Pancreas (tissue), 10 donors: ENCODE results near the gene RHBDL3. TPM values are rescaled to one million over a fixed set of nuclear protein-coding genes. Genes with fewer than 3 reads are reported as not detected.

Experiments
- ATAC-seq, 4 donors: fragments of 200-7000 bp; cut with Tn5 transposase; one replicate each; pipeline versions ENCODE4 v1.8.0 to v1.9.1; 2020; ENCODE audit warnings: mild to moderate bottlenecking in 4 of 4, moderate library complexity in 4 of 4
- DNase-seq, 6 donors: peaks; one replicate each; pipeline ENCODE4 v3.0.0-alpha.2; 2020
- FAIRE-seq: peaks from 2 replicates; lab custom pipeline; 2012; peaks lifted over from hg19 to GRCh38; lab: Jason Lieb, UNC
- H3K27ac ChIP-seq, 4 donors: fragments of 200-600 bp; sonication (generic); 1 replicate in 3 of 4; 2 replicates in 1 of 4; pipeline versions ENCODE4 v1.5.0 to v1.8.0; 2020
- H3K27me3 ChIP-seq, 4 donors: fragments of 200-600 bp; one replicate each; pipeline ENCODE4 v1.8.0; 2021
- H3K36me3 ChIP-seq, 3 donors: fragments of 200-600 bp; sonication (generic) in 1 of 3; one replicate each; pipeline versions ENCODE4 v1.5.0 to v1.8.0; 2020 to 2021
- H3K4me1 ChIP-seq, 3 donors: fragments of 200-600 bp; one replicate each; pipeline ENCODE4 v1.8.0; 2021
- H3K4me3 ChIP-seq, 4 donors: fragments of 200-600 bp; sonication (generic) in 2 of 4; one replicate each; pipeline versions ENCODE4 v1.5.0 to v1.8.0; 2020 to 2021
- H3K9me3 ChIP-seq, 4 donors: fragments of 200-600 bp; one replicate each; pipeline ENCODE4 v1.8.0; 2021
- CTCF ChIP-seq, 4 donors: fragments of 200-600 bp; sonication (generic) in 3 of 4; IDR thresholded peaks; one replicate each; pipeline versions ENCODE4 v1.5.0 to v1.8.0; 2021; ENCODE audit warnings: antibody characterized with exemption in 4 of 4
- WGBS, 2 donors: extraction: QIAGEN DNeasy Blood & Tissue Kit; methylation state at CpG; one replicate each; pipeline ENCODE4 v1.1.7; 2013; 5-methylcytosine and 5-hydroxymethylcytosine counted together
- intact Hi-C, 3 donors: fragments of 100-400 bp; cut with DNase I; formaldehyde crosslinking; loops; one replicate each; pipeline versions ENCODE4 v1.11.1 to v1.14.2; 2022
- polyA plus RNA-seq, 2 donors: library from polyadenylated mRNA; stranded (reverse); fragments of 200-250 nt; gene quantifications; one replicate each; pipeline ENCODE4 v1.2.3, GENCODE V29; 2013
- total RNA-seq, 6 donors: library from RNA; stranded (reverse); fragmentation: NEBNext Ultra II Directional in 4 of 6; extraction: Animal tissue kit (Norgen Biotek cat#: 25700) in 4 of 6; gene quantifications; one replicate each; pipeline versions ENCODE4 v1.2.1 to v1.2.4, GENCODE V29; 2021 to 2023
- donor health status: healthy with polysubstance abuse.
- donor health status: DM: no; HTN: no; CAD: no; lungs with moderate emphysema.
- donor health status: DM: no; HTN: no; CAD: no.
- donor health status: control.
- donor health status: control.
- donor health status: Bipolar disorder and iron deficiency.
- donor health status: DM: yes; HTN: yes; CAD: no.
- donor health status: DM: no; HTN: no; CAD: no.
- donor health status: DM: no; HTN: no; CAD: no.
- donor health status: DM: yes; HTN: yes; CAD: no.

The RHBDL3 gene
- total RNA-seq (under 1 TPM; 0.12 to 0.75 (median 0.47) TPM), polyA plus RNA-seq (1 to 10 TPM in 1 of 2 donors, under 1 TPM in 1; 0.34 to 1.8 TPM)

GRCh38 chr17:32265192-32265923, at the start of gene RHBDL3:
Gene RHBDL3 (plus strand): TSS chr17:32265832. CDS start chr17:32266190, 358 bp downstream.
- intact Hi-C loops: no loop called here
- FAIRE-seq (no peak), DNase-seq (peak in 2 of 6 donors; percentile 15 to 69), ATAC-seq (peak; percentile 46 to 71 (median 56))
- TF ChIP-seq CTCF (IDR thresholded peaks at IDR 0.05): no peak
- Histone ChIP-seq H3K27ac (no peak within 1 kb of the TSS), H3K36me3 (no peaks in the 10 kb centered on the region), H3K4me1 (peaks cover 0 to 17% (median 5%) of the 10 kb centered on the region in 3 donors), H3K27me3 (no peaks in the 10 kb centered on the region), H3K9me3 (no peaks in the 10 kb centered on the region), H3K4me3 (peak within 1 kb of the TSS; percentile 46 to 60 (median 57))
- WGBS, 2 donors: 6 to 9% methylated on average over 37 to 68 of the region's 68 CpGs

- 78 to 81% methylated on average over 3 of the region's 3 CpGs for WGBS, 2 donors
- Histone ChIP-seq H3K27ac (no peak overlapping the region), H3K36me3 (no peaks in the 10 kb centered on the region), H3K4me3 (no peak overlapping the region), H3K27me3 (no peaks in the 10 kb centered on the region), H3K9me3 (no peaks in the 10 kb centered on the region), H3K4me1 (no peaks in the 10 kb centered on the region)
- ATAC-seq (no peak), FAIRE-seq (no peak), DNase-seq (no peak)
- intact Hi-C loops: no loop called here
- no peak for TF ChIP-seq CTCF (IDR thresholded peaks at IDR 0.05)
Observed at GRCh38 chr17:32222621-32223020, 43.0 kb upstream of the RHBDL3 start.

GRCh38 chr17:32223703-32224102, 41.9 kb upstream of the RHBDL3 start:
- intact Hi-C loops: no loop called here
- H3K4me1 ChIP-seq: no peaks in the 10 kb centered on the region
- H3K36me3 ChIP-seq: no peaks in the 10 kb centered on the region
- no peak for TF ChIP-seq CTCF (IDR thresholded peaks at IDR 0.05)
- H3K9me3 ChIP-seq: no peaks in the 10 kb centered on the region
- no peak for ATAC-seq
- 76 to 85% methylated on average over 3 of the region's 3 CpGs for WGBS, 2 donors
- DNase-seq: no peak
- H3K27me3 ChIP-seq: no peaks in the 10 kb centered on the region
- FAIRE-seq: no peak
- no peak overlapping the region for H3K4me3 ChIP-seq
- H3K27ac ChIP-seq: no peak overlapping the region

GRCh38 chr17:32226886-32227285, 38.7 kb upstream of the RHBDL3 start:
- no peak for ATAC-seq
- TF ChIP-seq CTCF (IDR thresholded peaks at IDR 0.05): no peak
- WGBS, 2 donors: 52 to 63% methylated on average over 3 of the region's 3 CpGs
- no peak for DNase-seq
- no peaks in the 10 kb centered on the region for H3K36me3 ChIP-seq
- H3K27me3 ChIP-seq: no peaks in the 10 kb centered on the region
- FAIRE-seq: no peak
- intact Hi-C loops: no loop called here
- H3K27ac ChIP-seq: no peak overlapping the region
- no peaks in the 10 kb centered on the region for H3K9me3 ChIP-seq
- H3K4me3 ChIP-seq: no peak overlapping the region
- H3K4me1 ChIP-seq: no peaks in the 10 kb centered on the region

- Histone ChIP-seq H3K27ac (no peak overlapping the region), H3K4me1 (no peaks in the 10 kb centered on the region), H3K9me3 (no peaks in the 10 kb centered on the region), H3K27me3 (no peaks in the 10 kb centered on the region), H3K36me3 (no peaks in the 10 kb centered on the region), H3K4me3 (no peak overlapping the region)
- no peak for FAIRE-seq
- intact Hi-C loops: no loop called here
- DNase-seq: no peak
- no peak for ATAC-seq
- WGBS, 2 donors: 83 to 85% methylated on average over 9 of the region's 9 CpGs
- TF ChIP-seq CTCF (IDR thresholded peaks at IDR 0.05): no peak
Observed at GRCh38 chr17:32227910-32228309, 37.7 kb upstream of the RHBDL3 start.
